DMS 273 (cell line): ENCODE measurements around the gene SNTA1.
"Not testable (repeated sequence)": the region's sequence is repeated elsewhere in the genome, so short reads cannot be mapped to it uniquely, and the experiment has no call there.

Source experiments
- DNase-seq: peaks from one replicate; lab custom pipeline; 2025; ENCODE audit not compliant: unreplicated experiment; lab: John Stamatoyannopoulos, UW

Gene SNTA1

DNA sequence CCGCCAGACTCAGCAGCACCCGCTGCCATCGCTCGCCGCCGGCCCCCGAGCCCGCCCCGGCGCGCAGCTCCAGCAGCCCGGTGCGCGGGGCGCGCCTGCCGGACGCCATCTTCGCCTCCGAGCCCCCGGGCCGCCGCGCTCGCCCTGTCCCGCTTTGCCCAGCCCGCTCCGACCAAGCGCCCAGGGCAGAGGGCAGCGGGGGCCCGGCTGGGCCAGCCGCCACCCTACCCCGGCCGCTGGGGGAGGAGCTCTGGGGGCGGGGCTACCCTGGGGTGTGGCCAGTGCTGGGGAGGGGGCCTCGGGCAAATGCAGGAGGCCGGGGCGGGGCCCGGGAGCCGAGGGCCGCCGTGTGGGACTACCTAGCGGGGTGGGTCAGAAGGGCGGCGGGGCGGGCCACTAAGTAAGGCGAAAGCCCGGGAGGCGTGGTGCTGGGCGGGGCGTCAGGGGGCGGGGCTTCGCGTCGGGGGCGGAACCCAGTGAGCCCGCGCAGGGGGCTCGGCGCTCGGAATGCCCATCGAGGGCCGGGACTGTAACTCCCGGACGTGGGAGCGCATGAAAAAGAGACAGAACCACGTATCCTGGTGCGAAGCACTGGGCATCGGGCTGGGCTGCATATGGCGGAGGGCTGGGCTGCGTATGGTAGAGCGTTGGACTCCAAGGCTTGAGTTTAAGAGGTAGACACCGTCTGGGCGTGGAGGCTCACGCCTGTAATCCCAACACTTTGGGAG is at the start of gene SNTA1:
TSS of gene SNTA1 (minus strand) at position 252 of the 728 bp plus-strand sequence. CDS start at position 109, 143 bp downstream.
- DNase-seq: peak; percentile 95

DNA sequence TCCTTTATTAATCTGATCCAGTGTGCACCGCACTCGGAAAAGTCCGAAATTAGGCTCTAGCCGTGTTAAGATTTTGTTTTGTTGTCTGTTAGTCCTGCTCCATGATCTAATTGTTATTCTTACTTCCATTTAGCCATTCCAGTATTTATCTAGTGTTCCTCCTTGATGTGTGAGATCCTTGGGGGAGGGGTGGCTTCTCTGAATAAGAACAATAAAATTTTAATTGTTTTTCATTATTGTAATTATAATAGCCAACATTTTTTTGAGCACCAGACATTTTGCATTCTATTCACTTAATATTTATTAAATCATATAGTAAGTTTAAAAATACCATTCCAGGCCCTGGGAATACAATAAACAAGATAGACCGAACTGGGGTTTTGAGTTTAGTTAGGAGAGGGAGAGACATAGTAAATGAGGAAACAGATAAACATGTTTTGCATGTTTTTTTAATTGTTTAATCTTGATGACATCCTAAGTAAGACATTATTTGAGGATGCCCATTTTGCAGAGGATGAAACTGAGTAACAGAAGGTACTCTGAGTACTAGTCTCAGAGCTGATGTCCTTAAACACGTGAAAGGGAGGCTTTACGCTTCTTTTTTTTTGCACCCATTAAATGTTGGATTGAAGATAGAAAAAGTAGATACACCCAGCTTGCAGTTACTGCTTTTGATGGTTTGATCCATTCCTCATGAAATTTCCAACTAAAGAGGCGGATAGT is 47.5 kb upstream of the SNTA1 start:
- DNase-seq: peak; percentile 30

DNA sequence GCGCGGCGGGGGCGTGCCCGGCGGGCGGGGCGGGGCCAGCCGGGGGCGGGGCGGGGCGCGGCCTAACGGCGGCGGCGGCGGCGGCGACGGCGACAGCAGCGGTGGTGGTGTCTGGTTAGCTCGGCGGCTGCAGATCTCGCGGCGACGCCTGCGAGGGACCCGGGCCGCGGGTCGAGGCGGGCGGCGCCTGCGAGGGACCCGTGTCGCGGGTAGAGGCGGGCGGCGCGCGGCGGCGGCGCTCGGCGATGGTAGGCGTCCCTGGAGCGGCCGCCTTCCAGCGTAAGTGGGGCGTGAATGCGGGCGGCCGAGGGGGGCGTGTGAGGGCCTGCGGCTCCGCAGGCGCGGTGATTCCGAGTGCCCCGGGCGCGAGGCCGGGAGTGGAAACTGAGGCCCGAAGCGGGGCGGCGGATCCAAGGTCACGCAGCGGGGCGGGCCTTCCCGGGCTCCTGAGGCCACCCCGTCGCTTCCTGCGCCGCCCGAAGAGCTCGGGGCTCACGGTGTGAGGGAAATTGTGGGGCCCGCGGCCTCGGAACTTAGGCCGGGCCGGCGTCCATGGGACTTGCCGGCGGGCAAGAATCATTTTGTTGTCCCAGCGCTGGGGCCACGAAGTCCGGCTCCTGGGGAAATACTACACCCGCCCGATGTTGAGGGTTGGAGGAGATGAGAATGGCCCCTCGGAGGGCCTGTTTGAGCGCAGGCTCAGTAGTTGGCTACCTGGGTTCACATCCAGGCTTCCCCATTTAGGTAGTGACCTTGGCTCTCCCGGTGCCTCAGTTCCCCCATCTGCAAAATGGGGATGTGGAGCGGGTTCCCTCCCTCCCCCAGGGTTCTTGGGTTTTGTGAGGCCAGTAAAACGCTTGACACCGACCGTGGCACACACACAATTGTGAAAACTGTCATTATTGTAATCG is 46.7 kb upstream of the SNTA1 start, which contains the start of gene CBFA2T2:
TSS of gene CBFA2T2 (plus strand) at position 74 of the 911 bp plus-strand sequence. CDS start at position 246, 172 bp downstream.
- peak; percentile 91 for DNase-seq

DNA sequence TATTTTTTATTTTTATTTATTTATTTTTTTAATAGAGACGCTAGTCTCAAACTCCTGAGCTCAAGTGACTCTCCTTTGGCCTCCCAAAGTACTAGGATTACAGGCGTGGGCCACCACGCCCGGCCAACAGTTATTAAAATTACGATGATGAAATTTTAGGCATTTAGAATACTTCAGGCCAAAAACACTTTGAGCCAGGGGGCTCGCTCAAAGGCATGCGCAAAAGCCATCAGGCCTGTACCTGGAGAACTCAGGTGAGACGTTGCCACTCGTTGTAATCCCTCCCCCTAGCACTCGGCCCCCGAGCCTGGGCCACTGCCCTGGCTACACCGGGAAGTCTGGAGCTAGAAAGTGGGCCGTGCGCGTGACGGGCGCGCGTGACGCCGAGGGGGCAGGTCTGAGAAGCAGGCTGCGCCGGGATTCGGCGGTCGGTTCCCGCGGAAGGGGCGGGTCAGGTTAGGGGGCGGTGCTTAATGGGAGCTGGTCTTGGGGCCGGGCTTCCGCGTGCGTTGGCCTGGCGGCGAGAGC is 46.0 kb upstream of the SNTA1 start:
- peak; percentile 98 for DNase-seq

DNA sequence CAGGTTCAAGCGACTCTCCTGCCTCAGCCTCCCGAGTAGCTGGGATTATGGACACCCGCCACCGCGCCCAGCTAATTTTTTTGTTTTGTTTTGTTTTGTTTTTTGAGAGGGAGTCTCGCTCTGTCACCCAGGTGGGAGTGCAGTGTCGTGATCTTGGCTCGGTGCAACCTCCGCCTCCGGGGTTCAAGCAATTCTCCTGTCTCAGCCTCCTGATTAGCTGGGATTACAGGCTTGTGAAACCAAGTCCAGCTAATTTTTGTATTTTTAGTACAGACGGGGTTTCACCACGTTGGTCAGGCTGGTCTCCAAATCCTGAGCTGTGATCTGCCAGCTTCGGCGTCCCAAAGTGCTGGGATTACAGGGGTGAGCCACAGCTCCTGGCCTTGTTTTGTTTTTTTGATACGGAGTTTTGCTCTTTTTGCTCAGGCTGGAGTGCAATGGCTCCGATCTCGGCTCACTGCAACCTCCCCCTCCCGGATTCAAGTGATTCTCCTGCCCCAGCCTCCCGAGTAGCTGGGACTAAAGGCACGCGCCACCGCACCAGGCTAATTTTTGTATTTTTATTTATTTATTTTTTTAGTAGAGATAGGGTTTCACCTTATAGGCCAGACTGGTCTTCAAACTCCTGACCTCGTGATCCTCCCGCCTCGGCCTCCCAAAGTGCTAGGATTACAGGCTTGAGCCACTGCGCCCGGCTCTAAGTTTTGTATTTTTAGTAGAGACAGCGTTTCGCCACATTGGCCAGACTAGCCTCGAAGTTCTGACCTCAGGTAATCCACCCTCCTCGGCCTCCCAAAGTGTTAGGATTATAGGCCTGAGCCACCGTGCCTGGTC is 45.3 kb upstream of the SNTA1 start:
- DNase-seq: not testable (repeated sequence)

DNA sequence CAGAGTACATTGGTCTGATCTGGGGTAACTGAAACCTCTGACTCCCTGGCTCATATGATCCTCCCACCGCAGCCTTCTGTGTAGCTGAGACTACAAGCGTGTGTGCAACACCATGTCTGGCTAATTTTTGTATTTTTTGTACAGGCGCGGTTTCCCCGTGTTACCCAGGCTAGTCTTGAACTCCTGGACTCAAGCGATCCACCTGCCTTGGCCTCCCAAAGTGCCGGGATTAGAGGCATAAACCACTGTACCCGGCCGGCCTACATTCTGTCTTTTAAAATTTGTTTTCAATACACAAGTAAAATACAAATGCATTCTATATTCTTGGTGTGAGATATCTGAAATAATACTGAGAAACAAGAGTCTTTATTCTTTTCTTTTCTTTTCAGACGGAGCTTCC is 44.6 kb upstream of the SNTA1 start:
- no peak for DNase-seq

DNA sequence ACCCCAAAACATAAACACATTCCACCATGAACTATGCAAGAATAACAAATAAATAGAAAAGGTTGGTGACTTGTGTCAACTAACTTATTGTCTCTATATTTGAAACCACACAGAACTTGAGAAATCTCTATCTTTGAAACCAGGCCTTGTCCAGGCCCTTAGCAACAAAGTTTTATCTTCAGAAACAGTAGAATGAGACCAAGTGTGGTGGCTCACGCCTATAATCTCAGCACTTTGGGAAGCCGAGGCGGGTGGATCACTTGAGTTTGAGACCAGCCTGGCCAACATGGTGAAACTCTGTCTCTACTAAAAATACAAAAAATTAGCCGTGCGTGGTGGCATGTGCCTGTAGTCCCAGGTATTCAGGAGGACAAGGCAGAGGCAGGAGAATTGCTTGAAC is 39.6 kb upstream of the SNTA1 start:
- DNase-seq: not testable (repeated sequence)

DNA sequence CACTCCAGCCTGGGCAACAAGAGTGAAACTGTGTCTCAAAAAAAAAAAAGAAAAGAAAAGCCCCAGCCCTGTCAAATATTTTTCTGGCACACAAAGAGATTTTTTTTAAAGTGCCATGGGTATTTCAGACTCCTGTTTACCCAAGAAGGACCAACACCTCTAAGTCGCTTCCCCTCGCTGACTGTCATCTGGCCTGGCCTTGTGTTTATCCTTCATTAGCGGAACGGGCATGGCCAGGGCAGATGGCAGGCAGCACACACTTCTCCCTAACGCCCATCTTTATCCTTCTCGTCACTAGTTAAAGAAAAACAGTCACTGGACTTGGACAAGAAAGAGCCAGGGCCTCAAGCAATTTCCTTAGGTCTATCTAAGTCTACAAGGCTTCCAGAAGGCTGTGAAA is 39.0 kb upstream of the SNTA1 start:
- DNase-seq: peak; percentile 68

DNA sequence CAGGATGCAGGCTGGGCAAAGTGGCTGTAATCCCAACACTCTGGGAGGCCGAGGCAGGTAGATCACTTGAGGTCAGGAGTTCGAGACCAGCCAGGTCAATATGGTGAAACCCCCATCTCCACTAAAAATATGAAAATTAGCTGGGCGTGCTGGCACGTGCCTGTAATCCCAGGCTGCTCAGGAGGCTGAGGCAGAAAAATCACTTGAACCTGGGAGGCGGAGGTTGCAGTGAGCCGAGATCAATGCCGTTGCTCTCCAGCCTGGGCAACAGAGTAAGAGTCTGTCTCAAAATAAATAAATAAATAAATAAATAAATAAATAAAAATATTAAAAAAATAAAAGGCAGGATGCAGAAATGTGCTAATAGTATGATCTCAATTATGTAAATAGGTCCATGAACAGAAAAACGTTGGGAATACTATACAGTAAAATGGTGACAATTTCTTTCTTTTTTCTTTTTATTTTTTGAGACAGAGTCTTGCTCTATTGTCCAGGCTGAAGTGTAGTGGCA is 37.9 kb upstream of the SNTA1 start:
- no peak for DNase-seq

DNA sequence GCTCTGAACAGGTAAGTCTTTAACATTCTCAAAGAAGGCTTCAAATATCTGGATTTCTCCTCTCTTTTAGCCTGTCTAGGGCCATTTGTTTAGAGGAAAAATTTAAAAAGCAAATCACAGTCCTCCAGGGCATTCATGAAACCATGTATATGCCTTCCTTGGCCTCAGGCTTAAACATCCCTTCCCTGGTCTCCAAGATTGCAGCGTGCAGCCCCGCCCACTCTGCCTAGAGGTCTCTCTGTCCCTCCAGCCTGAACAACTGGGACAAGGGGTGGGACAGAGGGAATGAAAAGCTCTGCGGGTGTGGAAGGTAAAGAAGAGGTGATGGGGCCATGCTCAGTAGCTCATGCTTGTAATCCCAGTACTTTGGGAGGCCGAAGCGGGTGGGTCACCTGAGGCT is 36.5 kb upstream of the SNTA1 start:
- no peak for DNase-seq

DNA sequence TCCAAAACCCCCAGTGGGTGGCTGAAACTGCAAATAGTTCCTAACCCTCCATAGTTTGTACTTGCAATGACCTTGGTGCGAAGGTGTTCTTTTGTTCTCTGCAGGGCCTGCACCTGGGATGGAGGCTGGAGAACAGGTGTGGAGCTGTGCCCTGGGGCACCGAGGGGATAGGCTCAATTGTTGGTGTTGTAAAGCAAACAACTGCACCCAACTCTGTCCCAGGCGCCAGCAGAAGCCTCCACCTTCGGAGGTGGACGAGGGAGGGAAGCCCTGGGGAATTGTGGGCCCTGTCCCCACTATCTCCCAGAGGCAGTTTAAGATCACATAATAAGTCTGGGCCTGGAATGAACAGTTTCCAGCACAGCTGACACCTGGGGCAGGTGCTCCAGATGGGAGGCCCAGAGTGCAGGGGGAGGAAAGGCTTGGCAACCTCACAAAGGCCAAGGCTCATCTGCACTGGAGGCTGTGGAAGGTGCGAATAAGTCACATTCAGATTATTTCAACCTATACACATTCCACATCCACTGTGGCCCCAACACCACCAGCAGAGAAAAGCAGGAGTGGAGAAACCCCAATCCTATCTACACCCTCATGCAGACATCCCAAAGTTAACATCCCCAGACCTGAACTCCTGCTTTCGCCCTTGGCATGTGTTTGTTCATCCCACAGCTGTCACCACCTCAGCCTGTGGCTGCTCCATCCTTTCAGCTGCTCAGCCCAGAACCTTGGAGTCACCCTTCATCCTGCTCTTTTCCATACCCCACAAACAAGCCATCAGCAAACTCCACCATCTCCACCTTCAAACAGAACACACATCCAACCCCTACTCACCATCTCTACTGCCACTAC is 34.0 kb upstream of the SNTA1 start:
- DNase-seq: peak; percentile 46

DNA sequence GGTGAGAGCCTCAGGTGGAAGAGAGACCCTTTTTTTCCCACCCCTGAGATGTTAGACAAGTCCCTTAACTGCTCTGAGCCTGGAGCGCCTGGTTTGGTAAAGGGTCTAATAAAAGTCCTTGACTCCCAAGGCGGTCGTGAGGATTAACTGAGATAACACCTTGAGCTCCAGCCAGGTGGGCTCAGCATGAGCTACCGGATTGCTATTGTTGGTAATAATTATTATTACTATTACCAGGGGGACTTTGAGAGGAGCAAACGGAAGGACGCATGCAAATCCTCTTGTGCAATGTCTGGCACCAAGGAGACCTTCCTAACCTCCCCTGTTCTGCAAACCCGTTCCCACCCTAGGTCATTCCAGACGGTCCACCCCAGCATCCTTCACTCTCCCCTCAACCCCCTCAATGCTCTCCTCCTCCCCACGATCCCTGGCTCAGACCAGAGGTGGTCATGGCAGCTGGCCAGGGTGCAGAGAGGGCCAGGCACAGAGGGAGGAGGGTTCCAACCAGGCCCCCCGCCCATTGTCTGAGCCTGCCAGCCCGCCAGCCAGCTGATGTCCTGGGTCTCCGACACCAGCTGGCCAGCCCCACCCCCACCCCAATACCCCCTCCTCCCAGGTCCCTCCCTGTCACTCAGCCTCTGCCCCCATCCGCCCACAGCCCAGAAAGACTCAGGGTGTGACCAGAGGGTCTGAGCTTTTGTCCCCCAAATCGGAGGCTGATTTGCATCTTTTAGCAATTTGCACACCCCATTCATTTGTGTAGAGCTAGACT is 32.0 kb upstream of the SNTA1 start:
- peak; percentile 23 for DNase-seq

DNA sequence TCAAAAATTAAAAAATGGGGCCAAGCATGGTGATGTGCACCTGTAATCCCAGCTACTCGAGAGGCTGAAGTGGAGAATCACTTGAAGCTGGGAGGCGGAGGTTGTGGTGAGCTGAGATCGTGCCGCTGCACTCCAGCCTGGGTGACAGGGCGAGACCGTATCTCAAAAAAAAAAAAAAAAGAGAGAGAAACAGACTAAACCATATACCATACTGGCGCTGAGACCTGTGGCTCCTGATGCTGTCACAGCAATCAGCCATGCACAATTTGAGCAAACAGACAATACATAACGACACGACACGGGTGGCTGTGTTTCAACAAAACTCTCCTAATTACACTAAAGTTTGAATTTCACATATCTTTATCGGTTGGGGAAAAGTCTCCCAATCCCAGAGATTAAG is 31.4 kb upstream of the SNTA1 start:
- DNase-seq: no peak

DNA sequence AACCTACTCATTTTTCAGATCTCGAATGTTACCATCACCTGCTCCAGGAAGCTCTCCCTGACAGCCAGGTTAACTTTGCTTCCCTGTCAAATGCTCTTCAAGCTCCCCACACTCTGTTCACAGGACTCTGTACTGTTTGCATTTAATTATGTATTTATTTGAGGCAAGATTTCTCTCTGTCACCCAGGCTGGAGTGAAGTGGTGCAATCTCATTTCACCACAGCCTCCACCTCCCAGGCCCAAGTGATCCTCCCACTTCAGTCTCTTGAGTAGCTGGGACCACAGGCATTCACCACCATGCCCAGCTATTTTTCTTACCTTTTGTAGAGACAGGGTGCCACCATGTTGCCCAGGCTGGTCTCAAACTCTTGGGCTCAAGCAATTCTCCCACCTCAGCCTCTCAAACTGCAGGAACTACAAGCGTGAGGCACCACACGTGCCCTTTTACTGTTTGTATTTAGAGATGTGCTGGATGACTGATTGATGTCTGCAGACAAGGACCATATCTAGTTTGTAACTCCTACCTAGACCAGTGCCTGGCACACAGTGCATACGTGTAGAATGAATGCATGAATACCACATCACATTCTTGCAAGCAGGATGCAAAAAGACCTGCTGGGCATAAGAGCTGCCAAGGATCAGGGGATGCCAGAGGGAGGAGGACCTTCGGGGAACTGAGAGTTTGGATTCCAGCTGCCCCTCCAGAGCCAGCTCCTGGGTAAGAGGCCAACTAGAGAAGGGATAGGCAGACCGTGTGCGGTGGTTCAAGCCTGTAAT is 30.7 kb upstream of the SNTA1 start:
- no peak for DNase-seq

DNA sequence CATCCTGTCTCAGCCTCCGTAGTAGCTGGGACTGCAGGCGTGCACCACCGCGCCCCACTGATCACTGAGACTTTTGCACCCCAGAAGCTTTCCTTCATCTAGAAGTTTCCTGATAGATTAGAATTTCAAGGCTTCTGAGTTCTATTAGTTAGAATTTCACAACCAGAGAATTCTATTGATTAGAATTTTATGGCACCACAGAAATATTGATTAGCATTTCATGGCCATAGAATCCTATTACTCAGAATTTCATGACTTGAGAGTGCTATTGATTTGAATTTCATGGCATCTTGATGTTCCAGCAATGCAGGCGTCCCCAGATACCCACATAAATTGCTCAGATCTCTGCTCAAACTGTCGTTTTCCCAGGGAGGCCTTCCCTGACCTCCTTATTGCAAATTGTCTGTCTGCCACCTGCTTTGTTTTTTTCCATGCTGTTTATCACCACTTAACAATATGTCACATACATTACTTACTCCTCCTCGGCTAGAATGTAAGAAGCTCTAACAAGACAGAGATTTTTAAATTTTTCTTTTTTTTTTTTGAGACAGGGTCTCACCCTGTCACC is 29.4 kb upstream of the SNTA1 start:
- peak; percentile 46 for DNase-seq

DNA sequence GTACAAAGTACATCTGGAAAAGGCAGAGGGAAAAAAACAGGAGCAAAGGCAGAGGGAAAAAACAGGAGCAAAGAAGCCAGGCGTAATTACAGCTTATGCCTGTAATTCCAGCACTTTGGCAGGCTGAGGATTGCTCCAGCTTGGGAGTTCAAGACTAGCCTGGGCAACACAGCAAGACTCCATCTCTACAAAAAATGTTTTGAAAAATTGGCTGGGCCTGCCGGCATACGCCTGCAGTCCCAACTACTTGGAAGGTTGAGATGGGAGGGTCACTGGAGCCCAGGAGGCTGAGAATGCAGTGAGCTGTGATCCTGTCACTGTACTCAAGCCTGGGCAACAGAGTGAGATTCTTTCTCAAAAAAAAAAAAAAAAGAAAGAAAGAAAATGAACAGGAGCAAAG is 27.3 kb upstream of the SNTA1 start:
- no peak for DNase-seq

DNA sequence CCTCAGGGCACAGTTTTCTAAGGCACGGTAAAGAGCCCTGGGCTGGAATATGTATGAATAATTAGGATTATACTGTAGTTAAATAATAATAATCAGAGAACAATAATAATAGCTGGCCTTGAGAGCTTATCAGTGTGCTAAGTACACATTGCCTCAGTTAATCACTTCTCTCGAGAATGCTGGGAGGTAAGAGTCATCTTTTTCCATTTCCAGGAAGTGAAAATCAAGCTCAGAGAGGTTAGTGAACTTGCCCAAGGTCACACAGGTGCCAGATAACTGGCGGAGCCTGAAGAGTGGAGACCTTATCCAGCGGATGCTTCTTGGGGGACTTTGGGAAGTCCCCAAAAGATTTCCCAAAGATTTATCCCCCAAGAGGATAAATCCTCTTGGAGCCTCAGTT is 26.9 kb upstream of the SNTA1 start:
- DNase-seq: no peak
